Ureter (tissue), 1 donor: Measurements from ENCODE around the gene BLMH. TPM values are rescaled to one million over a fixed set of nuclear protein-coding genes. Genes with fewer than 3 reads are reported as not detected.

Experiments
- DNase-seq: peaks from one replicate; pipeline ENCODE4 v3.0.0-alpha.2; 2020; ENCODE audit warnings: low spot score
- total RNA-seq: library from RNA; stranded (reverse); gene quantifications from one replicate; pipeline ENCODE4 v1.2.4, GENCODE V29; 2023
- donor health status: DM: yes; HTN: yes; CAD: no.

BLMH gene
- 30.7 TPM for total RNA-seq

- peak; percentile 79 for DNase-seq
Measured at GRCh38 chr17:30291543-30292285, at the start of gene BLMH. Gene BLMH (minus strand): TSS chr17:30291944. CDS start chr17:30291819, 125 bp downstream.

- no peak for DNase-seq
Measured at GRCh38 chr17:30340801-30341356, 49.1 kb upstream of the BLMH start.

- no peak for DNase-seq
Measured at GRCh38 chr17:30339086-30339485, 47.3 kb upstream of the BLMH start.

GRCh38 chr17:30337393-30337999 lies 45.8 kb upstream of the BLMH start:
- peak; percentile 6 for DNase-seq

- peak; percentile 33 for DNase-seq
Measured at GRCh38 chr17:30336369-30337171, 44.8 kb upstream of the BLMH start.

GRCh38 chr17:30334421-30334820 lies 42.7 kb upstream of the BLMH start:
- DNase-seq: peak; percentile 7

GRCh38 chr17:30333503-30334360 lies 42.0 kb upstream of the BLMH start, which contains the start of gene TMIGD1:
Gene TMIGD1 (minus strand): TSS chr17:30334057. CDS start chr17:30332133, 1,924 bp downstream.
- DNase-seq: no peak

GRCh38 chr17:30332057-30332542 lies 40.4 kb upstream of the BLMH start:
- DNase-seq: no peak

GRCh38 chr17:30326809-30327208 lies 35.1 kb upstream of the BLMH start:
- DNase-seq: no peak

GRCh38 chr17:30324723-30325122 lies 33.0 kb upstream of the BLMH start:
- no peak for DNase-seq

GRCh38 chr17:30323895-30324319 lies 32.2 kb upstream of the BLMH start:
- peak; percentile 52 for DNase-seq

- DNase-seq: no peak
Measured at GRCh38 chr17:30323262-30323894, 31.6 kb upstream of the BLMH start.

- DNase-seq: no peak
Measured at GRCh38 chr17:30321314-30321713, 29.6 kb upstream of the BLMH start.

- no peak for DNase-seq
Measured at GRCh38 chr17:30318155-30318554, 26.4 kb upstream of the BLMH start.

- no peak for DNase-seq
Measured at GRCh38 chr17:30316736-30317135, 25.0 kb upstream of the BLMH start.

- no peak for DNase-seq
Measured at GRCh38 chr17:30315106-30315505, 23.4 kb upstream of the BLMH start.

GRCh38 chr17:30314474-30314873 lies 22.7 kb upstream of the BLMH start:
- no peak for DNase-seq

- no peak for DNase-seq
Measured at GRCh38 chr17:30312226-30312625, 20.5 kb upstream of the BLMH start.

GRCh38 chr17:30310562-30310961 lies 18.8 kb upstream of the BLMH start:
- no peak for DNase-seq

GRCh38 chr17:30309591-30309990 lies 17.8 kb upstream of the BLMH start:
- DNase-seq: no peak

GRCh38 chr17:30308406-30308805 lies 16.7 kb upstream of the BLMH start:
- no peak for DNase-seq
